NCI-H2196 (cell line): ENCODE results near the gene GRK5.

Experiments used
- DNase-seq: peaks from one replicate; lab custom pipeline; 2025; ENCODE audit not compliant: unreplicated experiment; lab: John Stamatoyannopoulos, UW

The GRK5 gene

DNA sequence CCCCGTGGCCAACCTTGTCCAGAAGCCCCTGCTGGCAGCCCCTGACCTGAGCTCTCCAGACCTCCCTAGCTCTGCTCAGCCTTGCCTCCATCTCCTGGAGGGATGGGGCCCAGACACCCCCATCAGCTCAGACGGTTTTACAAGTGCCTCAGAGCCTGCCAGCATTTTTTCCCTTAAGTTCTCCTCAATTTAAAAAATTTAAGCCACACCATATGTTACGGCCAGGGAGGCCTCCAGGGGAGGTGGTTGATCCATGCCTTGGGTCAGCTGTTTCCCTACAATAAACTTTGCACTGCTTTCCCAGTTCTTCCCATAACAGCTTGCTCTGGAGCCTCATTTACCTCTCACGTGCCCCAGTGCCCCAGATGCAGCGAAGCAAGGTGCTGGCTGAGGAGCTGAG is 191.6 kb downstream of the GRK5 start:
- no peak for DNase-seq

- DNase-seq = no peak
These were observed 192.1 kb downstream of the GRK5 start for GRCh38 chr10:119399466-119399865.

GRCh38 chr10:119401671-119402395 is 194.5 kb downstream of the GRK5 start:
- no peak for DNase-seq

DNA sequence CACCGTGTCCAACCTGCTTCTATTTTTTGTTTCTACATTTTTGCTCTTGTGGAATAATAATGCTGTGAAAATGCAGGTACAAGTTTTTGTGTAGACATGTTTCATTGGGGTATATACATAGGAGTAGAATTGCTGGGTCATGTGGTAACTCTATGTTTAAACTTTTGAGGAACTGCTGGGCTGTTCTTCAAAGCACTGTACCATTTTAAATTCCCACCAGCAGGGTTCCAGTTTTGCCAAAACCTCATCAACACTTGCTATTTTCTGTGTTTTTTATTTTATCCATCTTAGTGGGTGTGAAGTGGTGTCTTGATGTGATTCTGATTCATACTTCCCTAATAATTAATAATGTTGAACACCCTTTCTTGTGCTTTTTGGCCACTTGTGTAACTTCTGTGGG is 196.6 kb downstream of the GRK5 start:
- DNase-seq = no peak

DNA sequence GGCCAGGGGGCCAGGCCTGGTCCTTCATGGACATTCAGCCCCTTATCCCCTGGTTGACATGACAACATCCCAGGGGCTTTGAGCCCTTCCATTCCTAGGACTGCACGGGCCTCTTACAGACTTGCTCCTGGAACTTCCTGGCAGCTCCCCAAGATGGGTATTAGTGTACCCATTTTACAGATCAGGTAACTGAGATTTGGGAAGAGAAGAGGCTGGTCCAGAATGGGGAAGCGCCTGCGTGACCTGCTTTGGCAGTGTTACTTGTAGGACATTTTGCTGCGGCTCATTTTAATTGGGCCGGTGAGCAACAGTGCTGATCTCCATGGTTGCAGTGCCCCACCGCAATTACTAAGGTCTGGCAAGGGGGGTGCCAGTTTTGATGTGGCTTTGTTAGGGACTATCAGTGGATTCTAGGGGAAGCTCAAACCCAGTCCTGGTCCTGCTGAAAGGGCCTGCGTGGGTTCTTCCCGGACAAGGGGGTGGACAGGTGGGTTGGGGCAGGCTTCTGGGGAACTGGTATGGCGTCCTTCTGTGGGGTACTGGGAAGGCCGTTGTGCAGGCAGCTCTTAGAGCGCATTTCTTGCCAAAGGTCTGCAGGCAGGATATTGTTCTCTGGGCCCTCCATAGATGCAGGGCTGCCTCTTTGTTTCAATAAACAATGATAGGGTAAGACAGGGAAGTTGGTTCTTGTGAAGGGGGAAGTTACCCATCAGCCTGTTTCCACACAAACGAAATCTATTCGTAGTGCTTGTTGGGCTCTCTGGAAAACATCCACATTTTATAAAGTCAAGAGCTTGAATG is 197.5 kb downstream of the GRK5 start:
- DNase-seq = no peak

DNA sequence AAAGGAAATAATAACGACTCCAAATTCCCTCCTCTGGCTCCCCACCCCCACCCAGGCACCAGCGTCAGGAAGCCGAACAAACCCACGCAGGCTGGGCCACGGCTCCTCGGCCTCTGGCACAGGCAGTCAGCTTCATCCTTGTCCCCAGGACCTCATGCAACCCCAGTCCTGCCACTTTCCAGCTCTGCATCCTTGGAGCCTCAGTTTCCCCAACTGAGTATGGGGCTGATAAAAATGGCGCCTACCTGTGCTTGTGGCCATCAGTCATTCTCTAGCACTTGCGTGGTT is 198.1 kb downstream of the GRK5 start:
- no peak for DNase-seq

GRCh38 chr10:119406137-119406536 is 198.8 kb downstream of the GRK5 start:
- DNase-seq = no peak

DNA sequence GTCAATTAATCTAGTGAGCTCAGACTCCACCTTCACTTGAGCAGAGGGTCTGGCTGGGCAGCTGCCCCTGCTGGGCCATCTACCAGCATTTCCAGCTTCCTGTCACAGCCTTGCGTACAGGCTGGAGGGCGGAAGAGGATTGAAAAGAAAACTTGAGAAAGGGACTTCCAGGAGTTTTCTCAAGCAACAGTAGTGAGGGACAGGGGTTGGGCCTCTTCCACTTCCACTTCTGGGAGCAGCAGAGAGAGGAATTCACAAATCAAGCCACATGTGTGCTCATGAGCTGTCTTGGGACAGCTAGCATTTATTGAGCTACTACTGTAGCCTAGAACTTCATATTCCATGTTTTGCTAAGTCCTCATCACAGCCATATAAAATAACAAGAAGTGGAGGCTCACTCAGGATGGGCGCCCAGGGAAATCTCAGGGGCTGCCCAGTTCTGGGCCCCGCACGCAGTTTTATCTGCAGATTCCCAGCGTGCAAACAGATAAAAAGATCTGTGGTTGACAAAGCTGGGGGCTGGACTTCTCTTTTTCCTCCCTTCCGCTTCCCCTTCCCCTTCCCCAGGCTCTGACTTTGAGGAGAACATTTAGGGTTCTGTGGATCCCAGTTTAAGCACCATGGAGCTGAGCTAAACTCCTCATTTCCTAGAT is 199.4 kb downstream of the GRK5 start:
- no peak for DNase-seq

DNA sequence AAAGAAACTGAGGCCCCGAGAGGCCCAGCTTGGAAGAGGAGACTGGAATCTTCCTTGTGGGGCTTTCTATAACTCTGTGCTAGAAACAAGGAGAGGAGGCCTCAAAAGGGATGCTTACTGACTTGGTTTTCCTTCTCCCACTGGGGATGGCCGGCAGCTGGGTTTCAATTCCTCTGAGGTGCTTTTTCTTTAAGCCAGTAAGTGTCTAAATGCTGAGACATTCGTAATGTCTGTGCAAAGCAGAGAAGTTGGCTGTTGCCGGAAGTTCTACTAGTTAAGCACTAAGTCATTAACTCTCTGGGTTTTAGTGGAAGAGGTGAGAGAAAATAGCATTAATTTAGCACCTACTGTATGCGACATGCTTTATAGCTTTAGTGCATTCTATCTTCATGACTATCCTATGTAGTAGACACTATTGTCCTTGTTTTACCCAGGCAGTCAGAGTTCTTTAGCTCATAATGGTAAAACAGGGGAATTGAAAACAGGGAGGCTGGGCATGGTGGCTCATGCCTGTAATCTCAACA is 199.9 kb downstream of the GRK5 start:
- no peak for DNase-seq

DNA sequence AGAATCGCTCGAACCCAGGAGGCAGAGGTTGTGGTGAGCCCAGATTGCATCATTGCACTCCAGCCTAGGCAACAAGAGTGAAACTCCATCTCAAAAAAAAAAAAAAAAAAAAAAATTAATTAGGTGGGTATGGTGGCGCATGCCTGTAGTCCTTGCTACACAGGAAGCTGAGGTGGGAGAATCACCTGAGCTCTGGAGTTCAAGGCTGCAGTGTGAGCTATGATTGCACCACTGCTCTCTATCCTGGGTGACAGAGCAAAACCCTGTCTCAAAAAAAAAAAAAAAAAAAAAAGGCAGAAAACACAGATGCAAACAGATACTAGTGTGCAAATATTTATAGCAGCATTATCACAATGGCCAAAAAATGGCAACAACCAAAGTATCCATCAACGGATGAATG is 200.7 kb downstream of the GRK5 start:
- no peak for DNase-seq

- no peak for DNase-seq
These were observed 201.6 kb downstream of the GRK5 start for GRCh38 chr10:119408969-119409371.

DNA sequence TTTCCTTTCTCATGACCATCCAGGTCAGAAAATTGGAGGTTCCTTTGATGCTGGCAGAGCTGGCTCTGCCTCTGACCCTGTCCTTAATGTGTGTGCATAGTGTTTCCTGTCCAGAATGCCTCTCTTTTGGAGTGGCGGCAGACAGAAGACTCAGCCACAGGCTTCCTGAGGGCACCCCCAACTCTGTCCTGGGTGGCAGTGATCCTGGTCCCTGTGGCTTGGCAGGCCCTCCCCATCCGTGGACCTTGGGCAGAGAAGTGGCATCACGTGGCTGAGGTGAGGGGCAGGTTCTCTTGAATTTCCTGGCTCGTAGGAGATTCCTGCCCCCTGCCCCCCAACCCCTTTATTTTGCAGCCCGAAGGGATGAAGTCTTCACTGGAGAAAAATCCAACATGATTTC is 202.0 kb downstream of the GRK5 start:
- DNase-seq = no peak

DNA sequence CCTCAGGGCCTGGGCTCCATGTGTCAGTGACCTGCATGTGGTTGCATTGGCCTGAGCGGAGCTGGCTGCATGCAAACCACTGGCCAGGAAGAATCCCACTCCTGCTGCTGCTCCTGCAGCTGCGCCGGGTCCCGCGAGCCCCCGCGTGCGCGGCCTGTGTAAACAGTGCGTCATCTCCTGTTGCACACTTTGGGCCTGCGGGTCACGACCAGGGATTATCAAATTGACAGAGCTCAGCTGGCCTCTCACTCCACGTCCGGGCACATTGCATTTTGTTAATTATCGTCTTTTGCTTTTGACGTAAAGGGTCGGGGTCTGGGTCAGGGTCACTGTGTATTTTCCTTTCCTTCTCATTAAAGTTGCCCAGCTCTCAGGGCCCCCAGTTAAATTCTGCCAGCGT is 202.5 kb downstream of the GRK5 start:
- DNase-seq = no peak

GRCh38 chr10:119410361-119411116 is 203.2 kb downstream of the GRK5 start:
- DNase-seq = no peak

- no peak for DNase-seq
These were observed 205.1 kb downstream of the GRK5 start for GRCh38 chr10:119412244-119413092.

- no peak for DNase-seq
These were observed 205.7 kb downstream of the GRK5 start for GRCh38 chr10:119413093-119413453.

DNA sequence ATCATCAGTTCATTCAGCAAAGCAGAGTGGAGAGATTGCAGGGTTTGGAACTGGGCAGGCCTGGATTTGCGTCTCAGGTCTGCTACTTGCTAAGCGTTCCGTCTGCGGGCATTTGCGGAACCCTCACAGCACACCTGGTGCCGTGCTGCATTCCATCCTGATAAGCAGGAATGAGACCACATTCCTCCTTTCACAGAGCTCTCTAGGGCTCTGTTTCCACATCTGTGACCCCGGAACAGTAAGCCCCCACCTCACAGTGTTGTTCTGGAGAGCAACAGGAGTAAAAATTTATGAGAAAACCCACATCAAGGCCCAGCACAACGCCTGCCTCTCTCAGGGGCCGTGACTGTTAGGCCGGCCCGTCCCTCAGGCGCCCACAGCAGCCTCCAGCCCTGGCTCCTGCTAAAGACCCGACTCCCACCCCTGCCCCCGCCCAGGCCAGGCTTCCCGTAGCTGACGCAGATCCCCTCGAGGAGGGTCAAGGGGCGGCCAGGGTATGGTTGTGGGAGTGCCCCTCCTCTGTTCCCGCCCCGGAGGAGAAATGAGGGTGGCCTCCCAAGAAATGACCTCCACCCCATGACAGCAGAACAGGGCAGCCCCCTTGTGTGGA is 206.2 kb downstream of the GRK5 start:
- DNase-seq = no peak

DNA sequence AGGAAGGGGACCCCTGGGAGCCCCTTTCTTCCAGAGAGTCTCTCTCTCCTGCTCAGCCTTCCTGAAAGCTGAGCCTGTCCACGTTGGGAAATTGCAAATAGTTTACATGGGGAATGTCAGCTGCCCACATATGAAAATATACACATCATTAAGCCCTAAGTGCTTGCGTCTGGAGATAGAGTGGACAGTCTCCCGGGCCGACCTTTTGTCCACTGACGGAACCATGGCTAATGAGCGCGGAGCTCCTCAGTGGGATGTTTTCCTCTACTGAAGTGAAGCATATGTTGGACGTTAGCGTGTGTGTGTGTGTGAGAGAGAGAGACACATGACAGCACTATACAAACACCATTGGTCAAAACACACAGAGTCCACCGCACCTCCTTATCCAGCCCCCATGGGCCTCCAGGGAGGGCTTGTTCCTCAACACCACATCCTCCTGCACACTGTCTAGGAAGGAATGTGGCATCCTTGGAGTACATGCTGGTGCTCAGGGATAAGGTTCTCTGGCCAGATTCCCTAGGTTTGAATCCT is 206.8 kb downstream of the GRK5 start:
- no peak for DNase-seq

GRCh38 chr10:119415121-119415520 is 207.8 kb downstream of the GRK5 start:
- DNase-seq = no peak
